ENCODE measurements around the gene BMP7.
"Not testable (repeated sequence)": the region's sequence is repeated elsewhere in the genome, so short reads cannot be mapped to it uniquely, and the experiment has no call there.

BMP7 gene

GRCh38 chr20:57251344-57251743 is 15.1 kb downstream of the BMP7 start:
- DNase-seq (ENCODE audit: low spot score) = no peak

GRCh38 chr20:57250607-57251343 is 15.7 kb downstream of the BMP7 start:
- peak; percentile 80 for DNase-seq (ENCODE audit: low spot score)

GRCh38 chr20:57249772-57250171 is 16.7 kb downstream of the BMP7 start:
- DNase-seq (ENCODE audit: low spot score) = no peak

- DNase-seq (ENCODE audit: low spot score) = no peak
Measured at GRCh38 chr20:57249073-57249472, 17.4 kb downstream of the BMP7 start.

GRCh38 chr20:57248132-57248797 is 18.2 kb downstream of the BMP7 start:
- DNase-seq (ENCODE audit: low spot score) = no peak

- no peak for DNase-seq (ENCODE audit: low spot score)
Measured at GRCh38 chr20:57247292-57247965, 19.0 kb downstream of the BMP7 start.

DNA sequence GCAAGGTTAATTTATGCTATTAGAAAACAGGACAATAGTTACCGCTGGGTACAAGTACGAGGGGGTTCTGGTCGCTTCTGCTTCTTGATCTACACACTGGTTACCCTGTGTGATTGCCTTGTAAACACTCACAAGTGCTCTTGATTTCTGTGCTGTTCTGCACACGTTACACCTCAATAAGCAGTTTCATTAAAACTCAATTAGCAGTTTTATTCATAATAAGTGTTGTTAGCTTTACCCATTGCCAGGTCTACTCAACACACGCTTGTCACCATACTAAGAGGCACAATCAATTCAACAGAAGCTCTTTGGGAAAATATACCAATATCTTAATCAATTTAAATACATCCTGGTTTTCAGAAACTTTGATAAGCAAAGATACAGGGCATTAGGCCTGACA is 20.4 kb downstream of the BMP7 start:
- DNase-seq (ENCODE audit: low spot score) = no peak

GRCh38 chr20:57244627-57245214 is 21.7 kb downstream of the BMP7 start:
- DNase-seq (ENCODE audit: low spot score) = peak; percentile 100

- no peak for DNase-seq (ENCODE audit: low spot score)
Measured at GRCh38 chr20:57244221-57244585, 22.2 kb downstream of the BMP7 start.

DNA sequence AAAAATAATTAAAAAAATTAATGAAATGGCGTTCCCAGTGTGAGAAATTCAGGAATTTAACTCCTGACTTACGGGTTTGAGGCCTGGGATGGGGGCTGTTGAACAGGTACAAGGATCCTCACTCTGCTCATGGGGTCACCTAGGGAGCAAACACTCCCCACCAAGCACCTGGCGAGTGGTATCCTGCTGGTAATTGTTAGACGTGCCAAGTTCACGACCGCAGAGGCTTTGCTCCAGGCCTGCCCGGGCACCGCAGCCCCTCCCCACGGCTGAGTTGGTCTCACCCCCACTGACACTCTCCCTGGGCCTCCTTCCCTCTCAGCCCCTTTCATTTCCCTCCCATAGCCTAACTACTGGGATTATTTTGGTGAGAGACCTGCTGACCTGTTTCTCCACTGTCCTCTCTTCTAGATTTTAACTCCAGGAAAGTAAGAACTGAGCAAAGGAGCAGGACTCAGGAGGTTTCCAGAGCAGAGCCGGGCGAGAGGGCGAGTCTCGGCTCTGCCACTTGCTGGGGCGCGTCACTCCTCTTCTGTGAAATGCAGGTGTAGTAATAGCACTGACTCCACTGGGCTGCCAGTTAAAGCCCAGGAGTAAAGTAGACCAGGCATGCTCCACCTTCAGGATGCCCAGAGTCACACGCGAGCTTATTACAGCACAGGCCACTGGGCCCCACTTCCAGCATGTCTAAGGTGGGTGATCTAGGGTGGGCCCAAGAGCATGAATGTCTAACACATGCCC is 22.8 kb downstream of the BMP7 start:
- peak; percentile 51 for DNase-seq (ENCODE audit: low spot score)

GRCh38 chr20:57242414-57242813 is 24.0 kb downstream of the BMP7 start:
- peak; percentile 64 for DNase-seq (ENCODE audit: low spot score)

- peak; percentile 37 for DNase-seq (ENCODE audit: low spot score)
Measured at GRCh38 chr20:57241363-57241991, 25.0 kb downstream of the BMP7 start.

DNA sequence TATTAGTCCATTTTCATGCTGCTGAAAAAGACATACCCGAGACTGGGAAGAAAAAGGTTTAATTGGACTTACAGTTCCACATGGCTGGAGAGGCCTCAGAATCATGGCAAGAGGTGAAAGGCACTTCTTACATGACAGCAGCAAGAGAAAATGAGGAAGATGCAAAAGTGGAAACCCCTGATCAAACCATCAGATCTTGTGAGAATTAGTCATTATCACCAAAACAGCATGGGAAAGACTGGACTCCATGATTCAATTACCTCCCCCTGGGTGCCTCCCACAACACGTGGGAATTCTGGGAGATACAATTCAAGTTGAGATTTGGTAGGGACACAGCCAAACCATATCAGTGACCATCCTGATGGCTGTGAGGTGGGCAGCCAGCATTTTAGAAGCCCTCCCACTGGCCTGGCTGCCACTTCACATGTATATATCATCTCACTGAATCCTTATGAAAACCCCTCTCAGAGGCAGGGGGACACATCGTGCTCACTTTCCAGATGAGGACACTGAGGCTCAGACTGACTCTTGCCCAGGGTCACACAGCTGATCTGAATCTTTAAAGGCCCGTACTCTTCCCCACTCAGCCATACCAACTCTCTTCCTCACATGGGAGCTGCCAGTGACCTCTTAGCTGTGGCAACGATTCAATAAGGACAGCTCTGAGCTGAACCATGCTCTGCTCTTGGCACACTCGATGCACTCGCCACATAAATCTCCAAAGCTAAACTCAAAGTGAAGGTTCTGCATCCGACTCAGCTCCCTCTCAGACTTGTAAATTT is 25.7 kb downstream of the BMP7 start:
- DNase-seq (ENCODE audit: low spot score) = no peak

DNA sequence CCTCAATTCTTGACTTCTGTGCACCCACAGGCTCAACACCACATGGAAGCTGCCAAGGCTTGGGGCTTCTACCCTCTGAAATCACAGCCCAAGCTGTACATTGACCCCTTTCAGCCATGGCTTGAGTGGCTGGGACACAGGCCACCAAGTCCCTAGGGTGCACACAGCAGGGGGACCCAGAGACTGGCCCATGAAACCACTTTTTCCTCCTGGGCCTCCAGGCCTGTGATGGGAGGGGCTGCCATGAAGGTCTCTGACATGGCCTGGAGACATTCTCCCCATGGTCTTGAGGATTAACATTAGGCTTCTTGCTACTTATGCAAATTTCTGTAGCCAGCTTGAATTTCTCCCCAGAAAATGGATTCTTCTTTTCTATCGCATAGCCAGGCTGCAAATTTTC is 26.7 kb downstream of the BMP7 start:
- DNase-seq (ENCODE audit: low spot score) = not testable (repeated sequence)

- not testable (repeated sequence) for DNase-seq (ENCODE audit: low spot score)
Measured at GRCh38 chr20:57239324-57239723, 27.1 kb downstream of the BMP7 start.

- no peak for DNase-seq (ENCODE audit: low spot score)
Measured at GRCh38 chr20:57238089-57238488, 28.4 kb downstream of the BMP7 start.

DNA sequence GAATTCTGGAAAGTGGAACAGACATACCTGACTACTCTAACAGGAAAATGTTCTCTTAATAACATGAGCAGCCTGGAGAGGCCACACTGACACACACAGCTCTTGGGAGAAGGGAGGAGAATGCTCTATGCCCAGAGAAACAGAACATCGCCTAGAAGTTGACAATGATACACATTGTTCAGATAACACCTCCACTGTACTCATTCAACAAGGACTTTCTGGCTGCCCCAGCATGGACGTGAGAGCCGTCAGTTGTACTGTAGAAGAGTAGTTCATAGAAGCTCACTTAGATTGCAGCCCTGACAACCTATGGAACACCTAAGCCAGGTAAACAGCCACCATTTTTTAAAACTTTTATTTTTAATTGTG is 28.9 kb downstream of the BMP7 start:
- no peak for DNase-seq (ENCODE audit: low spot score)

DNA sequence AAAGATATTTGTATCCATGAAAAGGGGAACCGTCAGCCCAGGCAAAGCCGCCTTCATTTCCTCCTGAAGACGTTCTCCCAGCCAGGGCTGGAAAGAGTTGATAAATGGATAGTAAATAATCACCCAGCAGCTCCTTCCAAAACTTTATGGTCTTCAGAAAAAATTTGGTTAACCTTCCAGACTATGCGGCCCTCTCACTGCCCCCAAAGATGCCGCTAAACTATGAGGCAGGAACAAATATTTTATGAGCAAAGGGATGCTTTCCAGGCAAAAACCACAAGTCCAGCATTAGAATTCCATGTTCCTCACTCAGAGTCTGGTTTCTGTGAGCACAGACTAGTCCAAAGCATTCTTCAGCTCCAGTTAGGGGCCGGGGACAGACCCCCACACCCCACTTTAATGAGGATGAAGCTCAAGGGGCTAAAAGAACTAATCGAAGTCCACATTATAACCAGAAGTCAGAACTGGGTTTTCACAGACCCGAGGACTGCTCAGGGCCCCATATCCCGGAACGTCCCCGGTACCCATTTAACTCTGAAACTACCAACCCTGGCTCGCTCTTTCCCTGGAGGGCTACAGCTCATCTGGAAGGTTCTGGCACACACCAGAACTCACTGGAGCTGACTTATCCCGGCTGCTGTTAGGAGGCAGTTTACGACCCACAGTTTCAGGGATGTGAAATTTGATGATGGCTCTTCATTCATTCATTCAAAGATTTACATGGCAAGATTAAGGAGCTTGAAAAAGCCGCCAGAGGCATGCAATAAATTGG is 29.4 kb downstream of the BMP7 start:
- DNase-seq (ENCODE audit: low spot score) = no peak

DNA sequence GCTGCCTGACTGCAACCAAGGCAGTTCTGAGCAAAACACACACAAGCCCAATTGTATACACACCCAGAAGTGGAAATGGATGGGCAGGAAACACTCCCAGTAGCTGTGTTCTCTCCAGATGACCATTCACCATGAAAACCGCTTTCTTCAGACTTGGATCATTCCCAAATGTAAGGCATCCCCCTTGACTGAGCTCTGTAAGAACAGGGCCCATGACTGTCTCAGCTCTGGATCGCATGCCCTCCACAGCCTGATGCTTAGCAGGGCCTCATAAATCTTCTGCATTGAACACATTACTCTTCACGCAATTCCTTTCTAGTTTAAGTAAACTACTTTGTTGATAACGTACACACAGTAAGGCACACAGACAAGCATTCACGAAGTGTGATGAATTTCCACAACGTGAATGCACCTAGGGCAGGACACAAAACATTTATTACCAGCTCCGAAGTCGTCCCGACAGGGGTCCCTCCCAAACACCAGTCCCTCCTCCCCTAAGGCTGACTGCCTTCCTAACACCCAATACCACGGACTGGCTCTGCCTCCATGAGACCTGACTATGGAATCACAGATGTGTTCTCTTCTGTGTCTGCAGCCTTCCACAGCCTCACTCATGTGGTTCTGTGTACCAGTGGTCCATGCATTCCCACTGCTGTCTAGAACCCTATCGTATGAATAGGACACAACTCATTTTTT is 31.7 kb downstream of the BMP7 start:
- DNase-seq (ENCODE audit: low spot score) = no peak
